GM18870 (cell line): ENCODE measurements around the gene TMEM92.

ENCODE experiments used
- ATAC-seq: cut with Tn5 transposase; IDR thresholded peaks from one replicate; pipeline ENCODE4 v1.9.1; 2021; ENCODE audit warnings: moderate library complexity; ENCODE audit not compliant: unreplicated experiment

TMEM92 gene

GRCh38 chr17:50274142-50274896 is at the start of gene TMEM92:
Gene TMEM92 (plus strand): TSS chr17:50274466. CDS start chr17:50274502, 36 bp downstream.
- ATAC-seq = no peak

- ATAC-seq = no peak
Observed at GRCh38 chr17:50225701-50226240, 48.5 kb upstream of the TMEM92 start.

DNA sequence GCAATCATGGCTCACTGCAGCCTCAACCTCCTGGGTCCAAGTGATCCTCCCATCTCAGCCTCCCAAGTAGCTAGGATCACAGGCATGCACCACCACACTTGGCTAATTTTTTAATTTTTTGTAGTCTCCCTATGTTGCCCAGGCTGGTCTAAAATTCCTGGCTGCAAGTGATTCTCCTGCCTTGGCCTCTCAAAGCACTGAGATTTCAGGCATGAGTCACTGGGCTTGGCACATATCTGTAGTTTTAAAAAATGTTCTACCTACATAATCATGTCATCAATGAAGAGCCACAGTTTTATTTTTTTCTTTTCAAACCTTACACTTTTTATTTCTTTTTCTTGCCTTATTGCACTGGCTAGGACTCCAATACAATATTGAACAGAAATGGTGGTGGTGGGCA is 39.7 kb upstream of the TMEM92 start:
- no peak for ATAC-seq

DNA sequence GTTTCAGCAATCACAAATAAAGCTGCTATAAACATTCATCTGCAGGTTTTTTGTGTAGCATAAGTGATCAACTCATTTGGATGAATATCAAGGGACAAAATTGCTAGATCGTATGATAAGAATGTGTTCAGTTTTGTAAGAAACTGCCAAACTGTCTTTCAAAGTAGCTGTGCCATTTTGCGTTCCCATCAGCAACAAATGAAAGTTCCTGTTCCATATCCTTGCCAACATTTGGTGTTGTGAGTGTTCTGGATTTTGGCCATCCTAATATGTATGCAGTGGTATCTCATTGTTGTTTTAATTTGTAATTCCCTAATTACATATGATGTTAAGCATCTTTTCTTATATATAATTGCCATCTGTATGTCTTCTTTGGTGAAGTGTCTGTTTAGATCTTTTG is 36.4 kb upstream of the TMEM92 start:
- ATAC-seq = no peak

GRCh38 chr17:50238601-50239280 is 35.5 kb upstream of the TMEM92 start:
- ATAC-seq = no peak

GRCh38 chr17:50239937-50240336 is 34.3 kb upstream of the TMEM92 start:
- no peak for ATAC-seq

DNA sequence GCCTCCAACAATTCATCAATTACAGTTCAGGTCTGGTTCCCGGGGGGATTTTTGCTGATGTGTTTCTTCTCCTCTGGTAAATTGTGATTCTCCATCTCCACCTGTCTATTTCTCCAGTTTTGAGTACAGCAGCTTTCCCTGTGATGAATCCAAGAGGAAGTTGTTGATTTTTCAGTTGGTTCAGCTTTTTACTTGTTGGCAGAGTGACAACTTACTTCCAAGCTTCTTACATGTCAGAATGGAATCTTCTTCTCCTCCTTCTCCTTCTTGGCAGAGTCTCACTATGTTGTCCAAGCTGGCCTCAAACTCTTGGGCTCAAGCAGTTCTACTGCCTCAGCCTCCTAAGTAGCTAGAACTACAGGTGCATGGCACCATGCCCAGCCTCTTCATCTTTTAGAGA is 33.4 kb upstream of the TMEM92 start:
- no peak for ATAC-seq

DNA sequence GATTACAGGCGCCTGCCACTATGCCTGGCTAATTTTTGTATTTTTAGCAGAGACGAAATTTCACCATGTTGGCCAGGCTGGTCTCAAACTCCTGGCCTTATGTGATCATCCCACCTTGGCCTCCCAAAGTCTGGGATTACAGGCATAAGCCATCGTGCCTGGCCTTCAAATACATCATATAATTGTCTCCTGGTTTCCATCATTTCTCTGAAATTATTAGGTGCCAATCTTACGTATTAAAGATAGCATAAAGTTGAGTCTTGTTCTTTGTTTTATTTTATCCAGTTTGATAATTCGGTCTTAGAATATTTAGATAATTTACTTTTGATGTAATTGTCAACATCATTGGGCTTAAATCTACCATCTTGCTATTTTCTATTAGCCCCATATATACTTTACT is 32.8 kb upstream of the TMEM92 start:
- ATAC-seq = no peak

- ATAC-seq = no peak
Observed at GRCh38 chr17:50244771-50245170, 29.5 kb upstream of the TMEM92 start.

- ATAC-seq = no peak
Observed at GRCh38 chr17:50248255-50248654, 26.0 kb upstream of the TMEM92 start.

GRCh38 chr17:50252781-50253180 is 21.5 kb upstream of the TMEM92 start:
- ATAC-seq = no peak

- no peak for ATAC-seq
Observed at GRCh38 chr17:50255766-50256635, 18.3 kb upstream of the TMEM92 start.

DNA sequence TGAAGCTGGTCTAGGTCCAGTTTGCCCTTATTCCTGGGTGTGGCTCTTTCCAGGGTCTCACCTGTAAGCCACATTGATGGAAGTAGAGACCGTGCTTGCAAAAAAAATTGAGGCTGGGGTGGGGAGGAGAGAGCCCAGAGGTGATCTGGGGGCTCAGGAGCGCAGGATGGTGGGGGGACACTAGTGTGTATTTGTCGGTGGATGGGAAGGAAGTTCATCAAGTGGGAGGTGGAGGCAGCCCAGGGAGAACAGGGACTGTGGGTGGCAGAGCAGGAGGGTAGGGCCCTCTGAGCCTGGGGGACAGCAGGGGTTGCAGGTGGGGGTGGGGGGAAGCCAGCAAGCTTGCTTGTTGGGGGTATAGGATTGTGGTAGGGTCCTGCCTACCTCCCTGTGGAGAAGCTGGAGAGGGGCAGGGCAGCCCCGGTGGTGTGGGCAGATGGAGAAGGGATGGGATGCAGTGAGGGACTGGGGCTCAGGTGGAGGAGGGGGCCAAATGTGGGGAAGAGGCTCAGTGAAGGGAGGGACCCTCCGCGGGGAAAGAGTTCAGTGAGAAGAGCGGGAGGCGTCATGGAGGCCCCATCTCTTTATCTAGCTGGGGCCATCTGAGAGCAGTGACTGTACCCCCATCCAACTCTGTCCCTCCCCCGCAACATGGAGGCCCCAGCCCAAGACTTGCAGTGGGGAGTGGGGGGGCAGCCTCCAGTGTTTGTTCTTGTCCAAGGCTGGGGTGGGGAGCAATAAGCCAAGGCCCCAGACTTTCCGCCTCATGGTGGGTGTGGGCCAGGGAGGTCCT is 17.2 kb upstream of the TMEM92 start:
- ATAC-seq = no peak

DNA sequence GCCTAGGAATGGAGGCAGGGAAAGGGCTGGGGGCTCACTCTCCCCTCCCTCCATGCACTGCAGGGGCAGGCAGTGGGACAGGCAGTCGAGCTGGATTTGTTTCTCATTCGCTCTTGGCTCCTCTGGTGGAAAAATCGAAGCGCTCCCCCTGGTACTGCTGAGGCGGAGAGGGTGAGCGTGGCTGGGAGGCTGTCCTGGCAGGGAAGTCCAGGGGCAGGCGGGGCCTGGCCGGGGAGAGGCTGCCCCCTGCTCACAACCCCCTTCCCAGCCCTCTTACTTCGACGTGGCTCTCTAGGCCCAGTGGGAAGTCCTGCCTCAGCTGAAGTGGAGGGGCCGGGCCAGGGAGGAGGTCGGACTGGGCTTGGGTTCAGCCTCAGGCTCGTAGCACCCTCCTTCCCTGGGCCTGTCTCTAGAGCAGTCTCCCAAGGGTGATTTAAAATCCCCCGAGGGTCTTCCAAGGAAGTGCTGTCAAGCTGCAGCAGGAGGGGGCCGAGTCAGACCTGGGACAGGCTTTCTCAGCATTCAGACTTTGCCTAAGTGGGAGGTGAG is 16.5 kb upstream of the TMEM92 start:
- no peak for ATAC-seq

- no peak for ATAC-seq
Observed at GRCh38 chr17:50258647-50259476, 15.4 kb upstream of the TMEM92 start.

DNA sequence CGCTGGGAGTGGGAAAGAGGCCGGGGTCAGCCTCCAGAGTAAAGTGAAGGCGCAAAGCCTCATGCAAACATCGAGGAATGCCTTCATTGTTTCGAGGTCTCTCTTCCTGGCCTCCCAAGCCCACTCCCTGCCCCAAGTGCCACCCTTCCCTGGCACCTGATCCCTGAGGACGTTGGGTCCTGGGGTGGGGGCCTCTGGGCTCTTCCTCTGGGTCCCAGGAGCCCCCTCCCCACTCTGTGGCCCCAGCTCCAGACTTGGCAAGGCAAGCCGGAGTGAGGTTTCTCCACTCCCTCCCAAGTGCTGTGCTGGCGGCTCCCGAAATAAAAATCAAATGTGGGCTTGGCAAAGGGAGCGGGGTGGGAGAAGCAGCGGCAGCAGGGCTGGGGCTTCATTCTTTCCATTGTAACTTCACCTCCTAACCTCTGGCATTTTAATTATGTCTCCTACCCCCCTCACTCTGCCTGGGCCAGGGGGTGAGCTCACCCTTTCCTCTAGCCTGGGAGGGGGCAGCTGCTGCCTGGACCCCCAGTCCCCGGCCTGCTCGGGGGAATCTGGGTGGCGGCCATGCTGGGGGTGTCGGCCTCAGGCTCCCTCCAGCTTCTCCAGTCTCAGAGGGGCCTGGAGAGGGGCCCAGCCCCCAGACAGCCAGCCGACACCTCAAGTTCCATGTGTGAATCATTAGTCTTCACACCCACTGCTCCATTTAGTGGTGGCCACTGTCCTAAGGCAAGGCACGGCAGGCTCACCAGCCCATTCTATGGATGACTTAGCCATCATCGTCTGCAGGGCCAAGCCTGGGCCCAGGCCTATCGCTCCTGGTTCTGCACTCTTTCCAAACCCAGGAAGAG is 14.6 kb upstream of the TMEM92 start:
- no peak for ATAC-seq

GRCh38 chr17:50260501-50260911 is 13.8 kb upstream of the TMEM92 start:
- ATAC-seq = no peak
